ENCODE data around the gene TMC7. TPM values are rescaled to one million over a fixed set of nuclear protein-coding genes. Genes with fewer than 3 reads are reported as not detected.

Gene TMC7
- total and polyA plus RNA-seq, 2 of the 8 experiments (the other 6 are each of a cell fraction or from before 2014, with no cell fraction given) = 2.3 to 2.6 TPM

GRCh38 chr16:19088341-19088916 is 104.7 kb downstream of the TMC7 start (continued):
- TF ChIP-seq ATF2 (IDR thresholded peaks at IDR 0.05; ENCODE audit: low read length) = no peak
- no peak for TF ChIP-seq KDM4A (IDR thresholded peaks at IDR 0.05; ENCODE audit: low read depth, low read length, severe bottlenecking)
- TF ChIP-seq SUZ12 (IDR thresholded peaks at IDR 0.05; ENCODE audit: low read length) = no peak
- TF ChIP-seq SIN3A (conservative IDR thresholded peaks at IDR 0.05 in 1 of 2, IDR thresholded peaks at IDR 0.05 in 1 of 2; ENCODE audit: low read depth in 1 of 2, low read length in 2 of 2) = no peak
- no peak for TF ChIP-seq KDM1A (IDR thresholded peaks at IDR 0.05; ENCODE audit: borderline replicate concordance, low read length)

Data from H1 (cell line).